Activated CD4-positive, CD25-positive, alpha-beta regulatory T cell treated with anti-CD3 and anti-CD28 coated beads, Interleukin-2, amount 50 U/mL, for 72 hours (primary cell): ENCODE data around the gene DCTN2.

Experiments used
- DNase-seq: peaks from one replicate; pipeline ENCODE4 v3.0.0; 2021

The DCTN2 gene

GRCh38 chr12:57549203-57549908 lies 2.4 kb upstream of the DCTN2 start:
- no peak for DNase-seq

GRCh38 chr12:57548488-57548887 lies 1.5 kb upstream of the DCTN2 start:
- DNase-seq: no peak

GRCh38 chr12:57548013-57548315 lies 972 bp upstream of the DCTN2 start:
- DNase-seq: no peak

- DNase-seq: no peak
Measured at GRCh38 chr12:57547288-57548012, 458 bp upstream of the DCTN2 start.

- no peak for DNase-seq
Measured at GRCh38 chr12:57545809-57546437, 1.1 kb downstream of the DCTN2 start.

- DNase-seq: no peak
Measured at GRCh38 chr12:57543581-57543980, 3.4 kb downstream of the DCTN2 start.

- no peak for DNase-seq
Measured at GRCh38 chr12:57541717-57542116, 5.3 kb downstream of the DCTN2 start.

- DNase-seq: no peak
Measured at GRCh38 chr12:57541001-57541400, 6.0 kb downstream of the DCTN2 start.

GRCh38 chr12:57539134-57539768 lies 7.7 kb downstream of the DCTN2 start:
- DNase-seq: no peak

GRCh38 chr12:57536597-57536942 lies 10.4 kb downstream of the DCTN2 start:
- DNase-seq: no peak

- no peak for DNase-seq
Measured at GRCh38 chr12:57535764-57536596, 11.0 kb downstream of the DCTN2 start.

GRCh38 chr12:57534991-57535543 lies 11.9 kb downstream of the DCTN2 start:
- DNase-seq: no peak

GRCh38 chr12:57534250-57534649 lies 12.7 kb downstream of the DCTN2 start:
- DNase-seq: no peak

- no peak for DNase-seq
Measured at GRCh38 chr12:57533108-57533507, 13.9 kb downstream of the DCTN2 start.

GRCh38 chr12:57531836-57532235 lies 15.2 kb downstream of the DCTN2 start:
- no peak for DNase-seq

- DNase-seq: no peak
Measured at GRCh38 chr12:57530396-57531142, 16.4 kb downstream of the DCTN2 start.

GRCh38 chr12:57529831-57530230 lies 17.2 kb downstream of the DCTN2 start:
- no peak for DNase-seq

- DNase-seq: no peak
Measured at GRCh38 chr12:57528831-57529555, 18.0 kb downstream of the DCTN2 start.

- DNase-seq: no peak
Measured at GRCh38 chr12:57528176-57528575, 18.8 kb downstream of the DCTN2 start.

- DNase-seq: no peak
Measured at GRCh38 chr12:57527184-57527583, 19.8 kb downstream of the DCTN2 start.

- DNase-seq: no peak
Measured at GRCh38 chr12:57526477-57527126, 20.4 kb downstream of the DCTN2 start.
